ENCODE measurements around the gene GPX3.

The GPX3 gene

DNA sequence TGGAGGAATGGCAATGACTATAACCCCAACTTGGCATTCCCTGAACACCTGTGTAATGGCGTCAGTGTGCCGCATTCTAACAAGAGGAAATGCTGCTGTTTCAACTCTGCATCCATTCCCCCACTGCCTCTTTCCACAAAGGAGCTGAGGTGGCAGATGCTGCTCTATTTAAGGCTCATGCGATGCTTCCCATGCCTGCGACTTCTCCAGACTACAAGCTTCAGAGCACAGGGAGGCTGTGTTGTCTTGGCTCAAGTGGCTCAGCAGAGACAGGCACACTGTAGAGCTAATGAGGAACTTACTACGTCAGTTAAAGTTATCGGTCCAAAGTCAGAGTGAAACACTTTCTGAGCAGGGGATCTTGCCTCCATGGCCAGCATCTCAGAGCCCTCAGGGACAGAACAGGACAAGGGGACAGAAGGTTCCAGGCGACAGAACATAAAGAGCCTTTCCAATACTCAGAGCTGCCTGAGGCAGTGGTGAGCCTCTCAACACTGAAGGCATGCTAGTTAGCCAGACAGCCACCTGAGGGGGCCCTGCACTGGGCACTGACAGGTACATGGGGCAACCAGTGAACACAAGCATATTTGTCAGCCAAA, 38.6 kb downstream of the GPX3 start:
- DNase-seq: no peak

DNA sequence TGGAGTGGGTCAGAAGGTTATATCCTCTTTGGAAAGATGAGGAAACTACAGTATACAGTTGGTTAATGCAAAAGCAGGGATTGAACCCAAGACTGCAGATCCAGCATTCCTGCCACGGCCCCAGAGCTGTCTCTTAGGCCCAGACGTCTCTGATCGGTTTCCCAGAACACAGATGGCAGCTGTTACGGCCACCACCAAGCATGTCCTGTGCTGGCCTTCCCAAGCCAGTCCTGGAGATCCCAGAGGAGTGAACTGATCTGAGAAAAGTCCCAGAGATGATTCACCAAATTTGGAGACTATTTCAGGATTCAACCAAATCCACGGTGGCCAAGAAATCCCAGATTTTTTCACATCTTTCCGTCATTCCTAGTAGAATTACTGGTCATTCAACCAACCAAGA, 40.4 kb downstream of the GPX3 start:
- no peak for DNase-seq

- DNase-seq: no peak
Measured at GRCh38 chr5:151062405-151063141, 42.2 kb downstream of the GPX3 start.

DNA sequence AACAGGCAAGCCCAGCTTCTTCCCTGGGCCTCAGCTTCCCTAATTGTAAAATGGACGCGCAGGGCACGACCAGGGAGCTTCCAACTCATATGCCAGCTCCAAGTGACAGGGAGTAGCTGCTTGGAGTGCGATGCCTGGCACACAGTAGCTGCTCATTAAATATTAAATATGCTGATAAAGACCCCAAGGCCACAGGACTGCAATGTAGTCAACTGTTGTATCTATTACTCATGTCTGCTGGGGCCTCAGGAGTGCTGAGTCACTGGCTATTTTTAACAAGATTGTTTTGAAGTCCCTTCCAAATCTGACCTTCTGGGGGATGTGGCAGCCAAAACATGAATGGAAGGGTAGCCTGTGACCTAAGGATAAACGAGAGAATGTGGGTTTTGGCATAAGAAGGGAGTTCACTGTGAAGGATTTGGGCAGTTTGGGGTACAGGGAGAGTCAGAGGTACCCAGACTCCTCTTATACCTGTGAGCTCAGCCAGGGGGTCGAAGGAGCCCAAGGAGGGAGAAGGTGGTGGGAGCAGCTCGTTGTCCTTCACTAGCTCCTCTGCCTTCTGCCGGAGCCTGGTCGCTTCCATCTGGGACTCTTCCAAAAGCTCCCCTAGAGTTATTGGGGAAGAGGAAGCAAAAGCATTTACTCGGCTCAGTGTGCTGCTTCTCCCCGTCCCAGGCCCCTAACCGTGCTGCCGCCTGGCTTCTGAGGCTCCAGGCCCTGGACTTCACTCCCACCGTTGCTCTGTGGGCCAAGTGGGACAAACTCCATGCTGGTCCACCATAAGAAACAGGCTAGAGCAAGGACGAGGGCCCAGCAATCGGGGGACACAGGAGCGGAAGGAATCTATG, 43.0 kb downstream of the GPX3 start:
- no peak for DNase-seq

DNA sequence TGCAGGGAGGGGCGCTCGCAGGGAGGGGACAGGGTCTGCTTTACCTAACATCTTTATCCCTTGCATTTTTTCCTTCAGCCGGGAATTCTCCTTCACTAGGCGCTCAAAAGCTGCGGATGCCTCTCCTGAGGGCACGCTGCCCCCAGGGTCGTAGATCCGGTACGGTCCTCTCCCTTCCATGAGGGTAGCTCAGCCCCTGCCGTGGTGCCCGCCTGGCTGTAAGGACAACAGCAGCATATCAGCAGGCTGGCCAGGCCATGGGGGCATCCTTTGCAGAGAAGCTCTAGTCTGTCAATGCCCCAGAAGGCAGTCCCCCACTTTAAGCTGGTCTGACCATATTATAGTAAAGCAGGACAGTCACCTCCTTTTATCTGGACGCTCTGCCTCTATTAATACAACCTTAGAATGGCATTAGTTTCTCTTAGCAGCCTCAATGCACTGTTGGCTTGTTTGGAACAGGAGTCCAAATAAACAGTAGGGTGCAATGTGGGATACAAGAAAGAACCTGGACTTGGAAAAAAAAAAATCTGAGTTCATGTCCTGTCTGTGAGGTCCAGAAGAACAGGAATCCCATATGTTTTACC, 44.6 kb downstream of the GPX3 start:
- no peak for DNase-seq

- DNase-seq: no peak
Measured at GRCh38 chr5:151065609-151066008, 45.2 kb downstream of the GPX3 start.

DNA sequence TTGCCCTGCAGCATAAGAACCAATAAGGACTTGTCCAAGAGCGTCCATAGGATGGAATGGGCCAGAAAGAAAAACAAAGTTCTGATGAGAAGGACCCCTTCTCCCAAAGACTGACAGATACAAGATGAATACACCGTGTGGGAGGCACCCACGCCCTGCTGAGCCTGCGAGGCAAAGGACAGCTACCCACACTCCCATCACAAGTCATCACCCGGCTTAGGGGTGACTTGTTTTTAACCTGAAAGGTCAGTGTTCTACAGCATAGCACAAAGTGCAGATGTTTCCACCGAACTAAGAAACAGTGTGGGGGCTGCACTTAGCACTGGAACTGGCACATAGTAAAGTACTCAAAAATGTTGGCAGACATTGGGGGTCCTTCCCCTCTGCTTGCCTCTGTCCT, 46.5 kb downstream of the GPX3 start:
- no peak for DNase-seq

DNA sequence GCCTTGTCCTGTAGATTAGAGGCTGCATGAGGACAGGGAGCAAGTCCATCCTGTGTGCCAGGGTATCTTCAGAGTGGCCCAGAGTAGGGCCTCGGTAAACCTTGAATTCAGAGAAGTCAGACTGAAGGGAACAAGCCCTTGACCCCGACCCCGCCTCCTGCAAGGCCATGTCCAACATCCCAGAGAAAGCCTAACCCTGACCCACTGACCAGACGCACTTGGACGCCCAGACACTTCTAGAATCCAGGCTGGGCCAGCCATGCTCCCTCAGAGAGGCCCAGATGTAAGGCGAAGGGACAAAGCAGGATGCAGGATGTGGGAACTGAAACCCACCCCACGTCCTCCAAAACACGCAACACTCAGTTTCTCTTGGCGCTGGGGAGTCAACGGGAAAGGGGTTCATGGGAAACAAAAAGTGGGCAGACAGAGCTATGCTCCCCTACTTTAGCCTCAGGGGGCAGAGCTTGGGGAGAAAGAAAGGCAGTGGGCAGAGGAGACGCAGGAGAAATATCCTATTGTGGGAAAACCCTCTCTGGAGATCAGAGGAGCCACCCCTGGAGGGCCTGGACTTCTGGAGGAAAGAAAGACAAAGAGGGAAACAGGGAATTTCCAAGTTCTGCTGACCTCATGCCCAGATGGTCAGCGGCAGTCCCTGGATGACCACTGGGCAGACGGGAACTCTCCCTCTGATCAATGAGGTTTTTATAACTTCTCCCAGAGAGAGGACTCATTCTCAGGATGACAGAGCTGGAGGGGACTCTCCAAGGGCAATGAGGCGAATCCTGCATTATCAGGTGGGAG, 47.4 kb downstream of the GPX3 start:
- no peak for DNase-seq

- no peak for DNase-seq
Measured at GRCh38 chr5:151068433-151069197, 48.2 kb downstream of the GPX3 start.

DNA sequence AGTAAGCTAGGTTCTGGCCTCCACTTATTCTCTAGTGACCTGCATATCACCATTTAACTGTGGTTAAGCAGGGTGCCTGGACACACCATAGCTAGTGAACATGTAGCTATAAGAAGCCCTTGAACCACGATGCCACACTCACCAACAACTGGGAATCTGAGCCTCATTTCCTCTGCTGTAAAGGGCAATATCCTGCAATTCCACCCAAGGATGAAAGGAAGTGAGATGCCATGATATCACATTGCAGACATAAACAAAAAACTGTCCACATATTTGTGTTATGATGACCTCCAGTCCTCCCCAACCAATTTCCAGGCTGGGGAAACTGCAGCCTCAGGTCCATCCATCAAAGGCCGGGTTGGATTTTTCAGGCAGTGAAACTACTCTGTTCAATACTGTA, 50.1 kb downstream of the GPX3 start:
- no peak for DNase-seq

- no peak for DNase-seq
Measured at GRCh38 chr5:151071021-151071420, 50.6 kb downstream of the GPX3 start.

DNA sequence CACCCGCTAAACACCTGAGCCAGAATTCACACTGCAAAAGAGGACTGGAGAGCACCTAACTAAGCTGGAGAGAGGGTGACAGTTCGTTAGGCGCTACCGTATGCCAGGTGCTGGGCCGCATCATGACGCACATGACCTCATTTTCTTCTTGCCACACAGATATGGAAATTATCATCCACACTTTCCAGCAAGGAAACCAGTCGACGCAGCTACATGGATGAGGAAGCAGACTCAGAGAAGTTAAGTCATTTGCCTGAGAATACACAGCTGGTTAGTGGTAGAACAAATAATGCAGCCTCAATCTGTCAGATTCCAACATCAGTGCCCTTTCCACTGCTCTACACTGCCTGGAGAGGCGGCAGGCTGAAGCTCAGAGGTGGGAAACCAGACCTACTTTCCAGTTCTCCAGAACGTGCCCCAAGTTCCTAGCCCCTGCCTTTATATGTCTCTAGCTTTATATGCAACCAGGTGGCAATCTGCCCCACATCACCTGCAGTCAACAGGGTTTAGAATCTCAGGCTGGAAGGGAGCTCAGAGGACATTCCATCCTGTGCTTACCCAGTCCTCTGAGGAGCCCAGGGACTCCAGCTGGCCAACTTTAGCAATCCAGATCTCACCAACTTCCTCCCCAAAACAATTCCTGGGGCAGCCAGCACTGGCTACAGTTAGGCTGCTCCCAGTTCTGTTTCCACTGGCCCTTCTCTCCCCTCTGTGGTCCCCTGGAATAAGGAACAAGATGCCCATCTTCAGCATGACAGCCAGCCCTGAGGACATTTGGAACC, 51.6 kb downstream of the GPX3 start:
- no peak for DNase-seq

- DNase-seq: no peak
Measured at GRCh38 chr5:151072630-151073025, 52.2 kb downstream of the GPX3 start.

DNA sequence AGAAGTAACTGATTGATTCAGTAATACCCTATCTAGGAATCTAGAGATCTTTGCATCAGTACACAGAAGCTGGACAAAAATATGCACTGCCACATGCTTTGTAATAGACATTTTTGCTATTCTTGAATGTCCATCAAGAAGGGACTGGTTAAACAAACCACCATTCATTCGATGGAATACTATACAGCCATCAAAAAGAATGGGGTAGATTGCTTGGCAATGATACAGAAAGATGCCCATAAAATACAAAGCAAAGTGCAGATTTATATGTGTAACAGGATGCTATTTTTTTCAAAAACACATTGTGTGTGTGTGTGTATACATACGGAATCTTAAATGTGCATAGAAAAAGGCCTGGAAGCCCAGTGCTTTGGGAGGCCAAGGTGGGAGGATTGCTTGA, 52.9 kb downstream of the GPX3 start:
- no peak for DNase-seq

DNA sequence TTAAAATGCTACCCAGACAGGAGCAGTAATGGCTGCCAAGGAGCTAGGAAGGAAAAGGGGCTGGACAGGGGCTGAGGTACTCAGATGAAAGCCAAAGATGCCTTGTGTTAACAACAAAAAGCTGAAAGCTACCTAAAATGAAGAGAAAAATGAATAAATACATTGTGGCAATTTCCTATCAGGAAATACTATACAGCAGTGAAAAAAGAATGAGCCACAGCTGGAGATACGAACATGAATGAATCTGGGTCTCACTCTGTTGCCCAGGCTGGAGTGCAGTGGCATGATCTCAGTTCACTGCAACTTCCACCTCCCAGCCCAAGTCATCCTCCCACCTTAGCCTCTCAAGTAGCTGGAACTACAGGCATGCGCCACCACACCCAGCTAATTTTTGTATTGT, 54.2 kb downstream of the GPX3 start:
- no peak for DNase-seq

GRCh38 chr5:151075698-151076331, 55.4 kb downstream of the GPX3 start:
- no peak for DNase-seq

DNA sequence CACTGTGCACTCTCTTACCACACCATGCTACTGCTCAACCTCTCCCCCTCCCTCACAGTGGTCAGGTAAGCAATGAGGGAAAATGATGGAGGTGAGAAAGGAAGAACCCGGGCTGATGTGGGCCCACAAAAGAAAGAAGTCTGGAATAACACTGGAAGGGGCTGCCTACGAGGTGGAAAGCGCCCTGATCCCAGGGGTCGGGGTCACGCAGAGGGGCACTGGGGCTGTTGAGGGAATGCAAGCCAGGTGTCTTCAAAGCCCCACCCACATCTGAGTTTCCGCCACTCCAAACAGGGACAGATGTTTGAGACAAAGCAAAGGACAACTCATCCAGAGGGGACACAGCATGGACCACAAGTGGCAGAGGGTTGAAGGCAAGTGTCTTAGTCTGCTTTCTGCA, 56.2 kb downstream of the GPX3 start:
- DNase-seq: no peak

DNA sequence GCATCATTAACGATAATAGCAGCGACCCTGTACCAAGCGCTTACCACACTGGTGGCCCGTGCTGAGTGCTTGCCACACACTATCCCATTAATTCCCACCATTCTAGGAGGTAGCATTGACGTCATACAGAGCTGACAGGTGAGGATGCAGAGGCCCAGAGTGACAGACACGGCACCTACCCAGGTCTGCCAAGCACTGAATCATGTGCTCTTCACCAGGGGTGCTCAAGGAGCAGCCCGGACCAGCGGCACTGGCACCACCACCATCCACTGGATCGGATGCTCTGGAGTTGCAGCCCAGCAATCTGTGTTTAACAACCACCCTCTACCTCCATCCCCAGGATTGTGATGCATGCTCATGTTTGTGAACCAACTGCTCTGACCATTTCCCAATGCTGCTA, 57.0 kb downstream of the GPX3 start:
- DNase-seq: no peak

- no peak for DNase-seq
Measured at GRCh38 chr5:151077967-151078366, 57.6 kb downstream of the GPX3 start.
